Cerebellar nuclear complex (tissue), 1 donor: ENCODE results near the gene NAPSA.
"Not testable (repeated sequence)": the region's sequence is repeated elsewhere in the genome, so short reads cannot be mapped to it uniquely, and the experiment has no call there.

Experiments
- DNase-seq, 2 experiments: peaks; one replicate each; lab custom pipeline; 2025; lab: John Stamatoyannopoulos, UW

Gene NAPSA

GRCh38 chr19:50365434-50366306 is at the start of gene NAPSA:
NAPSA (minus strand) TSS chr19:50365639; CDS start chr19:50365621, 18 bp downstream.
- DNase-seq, result no peak

GRCh38 chr19:50413531-50413930 is 48.1 kb upstream of the NAPSA start:
- DNase-seq, result no peak

- DNase-seq, result no peak
Observed at GRCh38 chr19:50413096-50413495, 47.7 kb upstream of the NAPSA start.

GRCh38 chr19:50412419-50412818 is 47.0 kb upstream of the NAPSA start:
- no peak for DNase-seq

GRCh38 chr19:50410109-50410508 is 44.7 kb upstream of the NAPSA start:
- no peak for DNase-seq

GRCh38 chr19:50409347-50409746 is 43.9 kb upstream of the NAPSA start:
- no peak for DNase-seq

- DNase-seq, result no peak
Observed at GRCh38 chr19:50406829-50407228, 41.4 kb upstream of the NAPSA start.

- DNase-seq, result no peak
Observed at GRCh38 chr19:50406156-50406820, 40.8 kb upstream of the NAPSA start.

GRCh38 chr19:50402544-50403301 is 37.3 kb upstream of the NAPSA start:
- no peak for DNase-seq

- DNase-seq, result no peak
Observed at GRCh38 chr19:50401605-50402450, 36.4 kb upstream of the NAPSA start.

GRCh38 chr19:50399368-50399745 is 33.9 kb upstream of the NAPSA start:
- no peak for DNase-seq

GRCh38 chr19:50398675-50399367 is 33.4 kb upstream of the NAPSA start:
- DNase-seq, result no peak

GRCh38 chr19:50394017-50394416 is 28.6 kb upstream of the NAPSA start:
- DNase-seq, result no peak

- DNase-seq, result no peak
Observed at GRCh38 chr19:50393589-50393988, 28.1 kb upstream of the NAPSA start.

- DNase-seq, result no peak
Observed at GRCh38 chr19:50392759-50393158, 27.3 kb upstream of the NAPSA start.

- not testable (repeated sequence) for DNase-seq
Observed at GRCh38 chr19:50390952-50391351, 25.5 kb upstream of the NAPSA start.

- DNase-seq, result not testable (repeated sequence)
Observed at GRCh38 chr19:50390295-50390694, 24.9 kb upstream of the NAPSA start.

- no peak for DNase-seq
Observed at GRCh38 chr19:50387868-50388245, 22.4 kb upstream of the NAPSA start.

- DNase-seq, result no peak
Observed at GRCh38 chr19:50387176-50387867, 21.9 kb upstream of the NAPSA start.
